ENCODE measurements around the gene TSPAN9. TPM values are rescaled to one million over a fixed set of nuclear protein-coding genes. Genes with fewer than 3 reads are reported as not detected.

Gene TSPAN9
- total and polyA plus RNA-seq, 2 donors from 2014 or later = 62.4 to 81.6 TPM

- intact Hi-C loops (cut with DNase I) = no loop called here
- Histone ChIP-seq H3K27ac (ENCODE audit: low read depth in 2 of 2, low read length in 2 of 2) (no peak overlapping the region), H3K4me1 (ENCODE audit: control insufficient read depth in 2 of 3, insufficient read depth in 2 of 3, low read depth in 1 of 3, low read length in 3 of 3) (peaks cover 0 to 3% (median under 1%) of the 10 kb centered on the region in 3 donors), H3K9ac (ENCODE audit: low read length in 3 of 3) (no peak overlapping the region), H3K27me3 (ENCODE audit: control insufficient read depth, insufficient read depth, low read length) (no peaks in the 10 kb centered on the region), H3K9me3 (ENCODE audit: control insufficient read depth in 2 of 3, insufficient read depth in 1 of 3, low read length in 3 of 3) (no peaks in the 10 kb centered on the region), H3K36me3 (ENCODE audit: control insufficient read depth in 2 of 3, insufficient read depth in 3 of 3, low read length in 3 of 3) (peaks cover 0 to 4% (median 2%) of the 10 kb centered on the region in 3 donors), H3K4me3 (ENCODE audit: low read length in 3 of 3) (no peak overlapping the region)
- TF ChIP-seq, protein P1, sequence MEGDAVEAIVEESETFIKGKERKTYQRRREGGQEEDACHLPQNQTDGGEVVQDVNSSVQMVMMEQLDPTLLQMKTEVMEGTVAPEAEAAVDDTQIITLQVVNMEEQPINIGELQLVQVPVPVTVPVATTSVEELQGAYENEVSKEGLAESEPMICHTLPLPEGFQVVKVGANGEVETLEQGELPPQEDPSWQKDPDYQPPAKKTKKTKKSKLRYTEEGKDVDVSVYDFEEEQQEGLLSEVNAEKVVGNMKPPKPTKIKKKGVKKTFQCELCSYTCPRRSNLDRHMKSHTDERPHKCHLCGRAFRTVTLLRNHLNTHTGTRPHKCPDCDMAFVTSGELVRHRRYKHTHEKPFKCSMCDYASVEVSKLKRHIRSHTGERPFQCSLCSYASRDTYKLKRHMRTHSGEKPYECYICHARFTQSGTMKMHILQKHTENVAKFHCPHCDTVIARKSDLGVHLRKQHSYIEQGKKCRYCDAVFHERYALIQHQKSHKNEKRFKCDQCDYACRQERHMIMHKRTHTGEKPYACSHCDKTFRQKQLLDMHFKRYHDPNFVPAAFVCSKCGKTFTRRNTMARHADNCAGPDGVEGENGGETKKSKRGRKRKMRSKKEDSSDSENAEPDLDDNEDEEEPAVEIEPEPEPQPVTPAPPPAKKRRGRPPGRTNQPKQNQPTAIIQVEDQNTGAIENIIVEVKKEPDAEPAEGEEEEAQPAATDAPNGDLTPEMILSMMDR (IDR thresholded peaks at IDR 0.05; ENCODE audit: borderline replicate concordance, extremely low read depth, insufficient read depth) = no peak
- FAIRE-seq (no peak), DNase-seq (no peak)
Observed at GRCh38 chr12:3224530-3224903, 147.3 kb downstream of the TSPAN9 start.

- Histone ChIP-seq H3K4me1 (ENCODE audit: control insufficient read depth in 2 of 3, insufficient read depth in 2 of 3, low read depth in 1 of 3, low read length in 3 of 3) (peaks cover 0 to 1% (median 0%) of the 10 kb centered on the region in 3 donors), H3K27me3 (ENCODE audit: control insufficient read depth, insufficient read depth, low read length) (no peaks in the 10 kb centered on the region), H3K36me3 (ENCODE audit: control insufficient read depth in 2 of 3, insufficient read depth in 3 of 3, low read length in 3 of 3) (peaks cover 0 to 5% (median 2%) of the 10 kb centered on the region in 3 donors), H3K9ac (ENCODE audit: low read length in 3 of 3) (no peak overlapping the region), H3K4me3 (ENCODE audit: low read length in 3 of 3) (no peak overlapping the region), H3K9me3 (ENCODE audit: control insufficient read depth in 2 of 3, insufficient read depth in 1 of 3, low read length in 3 of 3) (no peaks in the 10 kb centered on the region), H3K27ac (ENCODE audit: low read depth in 2 of 2, low read length in 2 of 2) (no peak overlapping the region)
- TF ChIP-seq, protein P1 (IDR thresholded peaks at IDR 0.05; ENCODE audit: borderline replicate concordance, extremely low read depth, insufficient read depth) = no peak
- FAIRE-seq = no peak
- intact Hi-C loops (cut with DNase I) = no loop called here
- DNase-seq = no peak
Observed at GRCh38 chr12:3225154-3225795, 148.1 kb downstream of the TSPAN9 start.

DNA sequence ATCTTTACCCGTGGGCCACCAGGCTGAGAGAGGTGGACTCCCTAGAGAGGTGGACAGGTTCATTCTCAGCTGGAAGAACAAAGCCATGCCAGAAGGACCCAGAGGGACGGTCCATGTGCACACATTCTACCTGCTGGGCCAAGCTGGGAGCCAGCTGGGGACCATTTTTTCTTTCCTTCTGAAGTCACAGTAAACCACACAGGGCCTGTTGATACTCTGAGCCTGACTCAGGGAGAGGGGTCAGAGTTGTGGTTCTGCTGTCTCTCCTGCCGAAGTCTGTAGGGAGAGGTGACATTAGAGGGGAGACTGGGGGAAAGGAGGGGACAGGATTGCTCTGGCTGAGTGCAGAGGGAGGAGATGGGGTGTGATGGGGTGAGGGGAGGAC lies 148.6 kb downstream of the TSPAN9 start:
- TF ChIP-seq, protein P1 (IDR thresholded peaks at IDR 0.05; ENCODE audit: borderline replicate concordance, extremely low read depth, insufficient read depth) = no peak
- DNase-seq (no peak), FAIRE-seq (no peak)
- Histone ChIP-seq H3K4me1 (ENCODE audit: control insufficient read depth in 2 of 3, insufficient read depth in 2 of 3, low read depth in 1 of 3, low read length in 3 of 3) (no peaks in the 10 kb centered on the region), H3K9ac (ENCODE audit: low read length in 3 of 3) (no peak overlapping the region), H3K4me3 (ENCODE audit: low read length in 3 of 3) (no peak overlapping the region), H3K9me3 (ENCODE audit: control insufficient read depth in 2 of 3, insufficient read depth in 1 of 3, low read length in 3 of 3) (no peaks in the 10 kb centered on the region), H3K27me3 (ENCODE audit: control insufficient read depth, insufficient read depth, low read length) (no peaks in the 10 kb centered on the region), H3K36me3 (ENCODE audit: control insufficient read depth in 2 of 3, insufficient read depth in 3 of 3, low read length in 3 of 3) (peaks cover 0 to 5% (median 2%) of the 10 kb centered on the region in 3 donors), H3K27ac (ENCODE audit: low read depth in 2 of 2, low read length in 2 of 2) (no peak overlapping the region)
- intact Hi-C loops (cut with DNase I) = no loop called here

- no peak for DNase-seq
- TF ChIP-seq, protein P1 (IDR thresholded peaks at IDR 0.05; ENCODE audit: borderline replicate concordance, extremely low read depth, insufficient read depth) = no peak
- no peaks in the 10 kb centered on the region for H3K4me1 ChIP-seq (ENCODE audit: control insufficient read depth in 2 of 3, insufficient read depth in 2 of 3, low read depth in 1 of 3, low read length in 3 of 3)
- no peak overlapping the region for H3K9ac ChIP-seq (ENCODE audit: low read length in 3 of 3)
- no peaks in the 10 kb centered on the region for H3K27me3 ChIP-seq (ENCODE audit: control insufficient read depth, insufficient read depth, low read length)
- H3K27ac ChIP-seq (ENCODE audit: low read depth in 2 of 2, low read length in 2 of 2) = no peak overlapping the region
- intact Hi-C loops (cut with DNase I) = no loop called here
- no peaks in the 10 kb centered on the region for H3K9me3 ChIP-seq (ENCODE audit: control insufficient read depth in 2 of 3, insufficient read depth in 1 of 3, low read length in 3 of 3)
- H3K4me3 ChIP-seq (ENCODE audit: low read length in 3 of 3) = no peak overlapping the region
- H3K36me3 ChIP-seq (ENCODE audit: control insufficient read depth in 2 of 3, insufficient read depth in 3 of 3, low read length in 3 of 3) = peaks cover 0 to 5% (median 2%) of the 10 kb centered on the region in 3 donors
- no peak for FAIRE-seq
Observed at GRCh38 chr12:3226264-3226663, 149.1 kb downstream of the TSPAN9 start.
